Measurements from ENCODE around the gene TCF7L2. TPM values are rescaled to one million over a fixed set of nuclear protein-coding genes. Genes with fewer than 3 reads are reported as not detected.

TCF7L2 gene
- total and polyA plus RNA-seq, 9 of the 15 experiments (the other 6 are each of a cell fraction or from before 2014, with no cell fraction given), result 0.32 to 2.8 (median 0.92) TPM

DNA sequence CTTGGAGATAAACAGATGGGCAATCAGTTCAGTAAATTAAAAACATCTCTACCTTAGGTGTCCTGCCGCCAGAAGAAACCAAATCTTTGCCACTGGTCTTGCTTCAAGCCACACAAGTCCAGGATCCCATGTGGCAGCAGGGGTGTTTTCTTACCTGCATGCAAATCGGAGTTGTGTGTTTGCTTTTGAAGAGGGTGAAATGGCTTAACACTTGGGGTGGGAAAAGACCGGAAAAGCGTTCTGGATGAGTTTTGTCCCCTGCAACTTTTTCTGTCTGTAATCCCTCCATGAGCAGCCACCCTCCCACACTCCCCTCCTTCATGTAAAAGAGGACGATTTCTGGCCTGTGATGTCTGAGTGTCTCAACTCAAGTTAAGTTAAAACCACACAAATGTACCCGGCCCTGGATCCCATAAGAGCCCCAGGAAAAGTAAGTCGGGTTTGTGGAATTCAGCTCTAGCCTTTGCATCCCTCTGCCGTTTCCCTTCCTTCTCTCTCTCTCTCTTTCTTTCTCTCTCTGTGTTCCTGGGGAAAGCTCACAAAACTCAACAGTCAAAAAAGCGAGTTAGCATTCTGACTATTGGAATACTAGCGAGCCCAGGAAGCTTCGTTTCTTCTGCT, 178.5 kb downstream of the TCF7L2 start:
- no peak overlapping the region for H2AFZ ChIP-seq (ENCODE audit: low read depth, low read length)
- H3K36me3 ChIP-seq (ENCODE audit: control insufficient read depth, insufficient read depth, low read length), result no peaks in the 10 kb centered on the region
- H3K9me1 ChIP-seq (ENCODE audit: control insufficient read depth, insufficient read depth, low read length), result no peaks in the 10 kb centered on the region
- ChIA-PET CTCF (ENCODE audit: low intra/inter-chr PET ratio) (no interaction called here), POLR2A (no interaction called here)
- in situ Hi-C loops (cut with MboI), result no loop called here
- no peak for DNase-seq (ENCODE audit: extremely low read depth in 1 of 4, low spot score in 3 of 4)
- H3K4me3 ChIP-seq, result no peak overlapping the region
- 0% methylated on average over 8 of the region's 11 CpGs for WGBS (ENCODE audit: insufficient coverage, low coverage, missing lambda C conversion rate)
- H4K20me1 ChIP-seq (replicated peaks; ENCODE audit: control insufficient read depth, insufficient read depth, low read length), result no peaks in the 10 kb centered on the region
- H3K9ac ChIP-seq (ENCODE audit: insufficient read depth in 1 of 2, low read depth in 2 of 2, low read length in 2 of 2), result no peak overlapping the region
- ATAC-seq, result no peak
- H3K4me1 ChIP-seq (replicated peaks in 1 of 2; ENCODE audit: control insufficient read depth in 2 of 2, insufficient read depth in 2 of 2, low read length in 2 of 2), result peaks cover 0 to 5% of the 10 kb centered on the region in 2 experiments; a peak in 1 of 5 replicates
- H3K9me3 ChIP-seq (replicated peaks; ENCODE audit: control insufficient read depth, insufficient read depth, low read depth, low read length), result no peaks in the 10 kb centered on the region
- no peak for FAIRE-seq
- intact Hi-C loops (cut with micrococcal nuclease), result no loop called here
- H3K4me2 ChIP-seq (ENCODE audit: insufficient read depth, low read length), result no peak overlapping the region
- no TSS peak for BruUV-seq (replicated peaks)
- no peaks in the 10 kb centered on the region for H3K79me2 ChIP-seq (ENCODE audit: control insufficient read depth, insufficient read depth, low read length)
- no peak overlapping the region for H3K27ac ChIP-seq (ENCODE audit: extremely low read depth, low read depth, low read length)
- TF ChIP-seq GABPB1 (CRISPR knock-in tag; IDR thresholded peaks at IDR 0.05) (no peak), KLF16 (IDR thresholded peaks at IDR 0.05) (no peak), POLR2A (conservative IDR thresholded peaks at IDR 0.05) (no peak), ZFP36 (IDR thresholded peaks at IDR 0.05; ENCODE audit: low read depth, low read length, partially characterized antibody) (peak; percentile 3), FOXA3 (CRISPR knock-in tag; conservative IDR thresholded peaks at IDR 0.05 in 1 of 2, IDR thresholded peaks at IDR 0.05 in 1 of 2) (no peak), ZNF133 (CRISPR knock-in tag; IDR thresholded peaks at IDR 0.05) (no peak)
- TF ChIP-seq, protein P1, sequence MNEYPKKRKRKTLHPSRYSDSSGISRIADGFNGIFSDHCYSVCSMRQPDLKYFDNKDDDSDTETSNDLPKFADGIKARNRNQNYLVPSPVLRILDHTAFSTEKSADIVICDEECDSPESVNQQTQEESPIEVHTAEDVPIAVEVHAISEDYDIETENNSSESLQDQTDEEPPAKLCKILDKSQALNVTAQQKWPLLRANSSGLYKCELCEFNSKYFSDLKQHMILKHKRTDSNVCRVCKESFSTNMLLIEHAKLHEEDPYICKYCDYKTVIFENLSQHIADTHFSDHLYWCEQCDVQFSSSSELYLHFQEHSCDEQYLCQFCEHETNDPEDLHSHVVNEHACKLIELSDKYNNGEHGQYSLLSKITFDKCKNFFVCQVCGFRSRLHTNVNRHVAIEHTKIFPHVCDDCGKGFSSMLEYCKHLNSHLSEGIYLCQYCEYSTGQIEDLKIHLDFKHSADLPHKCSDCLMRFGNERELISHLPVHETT (CRISPR knock-in tag; conservative IDR thresholded peaks at IDR 0.05 in 1 of 2, IDR thresholded peaks at IDR 0.05 in 1 of 2), result no peak
- H3K27me3 ChIP-seq (ENCODE audit: control insufficient read depth in 2 of 2, insufficient read depth in 2 of 2, low read length in 2 of 2), result peaks cover 17 to 26% of the 10 kb centered on the region in 2 experiments
